Measurements from ENCODE around the gene SIT1. TPM values are rescaled to one million over a fixed set of nuclear protein-coding genes. Genes with fewer than 3 reads are reported as not detected.

The SIT1 gene
- polyA plus RNA-seq, 12 donors, result 0.13 to 2.3 (median 0.20) TPM; not detected in 3

DNA sequence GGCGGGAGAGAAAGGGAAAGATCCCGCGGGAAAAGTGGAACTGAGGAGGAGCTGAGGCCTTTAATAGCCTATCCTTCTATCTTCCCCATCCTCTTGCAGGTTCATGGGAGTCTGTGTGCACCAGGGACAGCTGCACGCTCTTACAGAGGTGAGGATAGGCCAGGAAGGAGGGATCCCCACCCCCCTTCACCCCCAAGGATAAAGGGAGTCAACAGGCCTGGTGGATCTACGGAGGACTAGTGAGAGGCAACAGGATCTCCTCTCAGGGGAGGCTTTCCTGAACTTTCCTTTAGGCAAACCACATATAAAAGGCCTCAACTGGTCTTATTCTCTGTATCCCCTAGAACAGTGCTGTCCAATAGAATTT is 44.6 kb downstream of the SIT1 start:
- DNase-seq, result no peak

DNA sequence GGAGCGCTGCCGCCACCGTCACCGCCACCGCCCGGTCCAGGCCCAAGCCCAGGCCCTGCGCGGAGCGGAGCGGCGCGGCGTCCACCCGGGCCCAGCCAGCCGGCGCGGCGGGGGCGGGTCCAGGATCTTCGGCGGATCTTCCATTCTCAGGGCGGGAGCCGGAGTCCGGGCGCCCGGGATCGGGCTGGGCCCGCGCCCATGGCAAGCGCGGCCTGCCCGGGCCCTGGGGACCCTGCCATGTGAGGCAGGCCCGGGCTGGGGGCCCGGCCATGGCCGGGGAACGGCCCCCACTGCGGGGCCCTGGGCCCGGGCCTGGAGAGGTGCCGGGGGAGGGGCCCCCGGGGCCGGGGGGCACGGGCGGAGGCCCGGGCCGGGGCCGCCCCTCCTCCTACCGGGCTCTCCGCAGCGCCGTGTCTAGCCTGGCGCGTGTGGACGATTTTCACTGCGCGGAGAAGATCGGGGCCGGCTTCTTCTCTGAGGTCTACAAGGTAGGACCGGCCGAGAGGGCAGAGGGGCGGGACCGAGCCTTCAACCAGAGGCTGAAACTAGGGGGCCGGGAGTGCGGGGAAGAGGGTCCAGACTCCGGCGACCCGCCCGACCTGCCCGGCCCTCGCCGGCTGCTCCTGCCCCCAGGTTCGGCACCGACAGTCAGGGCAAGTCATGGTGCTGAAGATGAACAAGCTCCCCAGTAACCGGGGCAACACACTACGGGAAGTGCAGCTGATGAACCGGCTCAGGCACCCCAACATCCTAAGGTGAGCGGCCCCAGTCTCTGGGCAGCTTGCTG is 45.2 kb downstream of the SIT1 start:
- no peak for DNase-seq

DNA sequence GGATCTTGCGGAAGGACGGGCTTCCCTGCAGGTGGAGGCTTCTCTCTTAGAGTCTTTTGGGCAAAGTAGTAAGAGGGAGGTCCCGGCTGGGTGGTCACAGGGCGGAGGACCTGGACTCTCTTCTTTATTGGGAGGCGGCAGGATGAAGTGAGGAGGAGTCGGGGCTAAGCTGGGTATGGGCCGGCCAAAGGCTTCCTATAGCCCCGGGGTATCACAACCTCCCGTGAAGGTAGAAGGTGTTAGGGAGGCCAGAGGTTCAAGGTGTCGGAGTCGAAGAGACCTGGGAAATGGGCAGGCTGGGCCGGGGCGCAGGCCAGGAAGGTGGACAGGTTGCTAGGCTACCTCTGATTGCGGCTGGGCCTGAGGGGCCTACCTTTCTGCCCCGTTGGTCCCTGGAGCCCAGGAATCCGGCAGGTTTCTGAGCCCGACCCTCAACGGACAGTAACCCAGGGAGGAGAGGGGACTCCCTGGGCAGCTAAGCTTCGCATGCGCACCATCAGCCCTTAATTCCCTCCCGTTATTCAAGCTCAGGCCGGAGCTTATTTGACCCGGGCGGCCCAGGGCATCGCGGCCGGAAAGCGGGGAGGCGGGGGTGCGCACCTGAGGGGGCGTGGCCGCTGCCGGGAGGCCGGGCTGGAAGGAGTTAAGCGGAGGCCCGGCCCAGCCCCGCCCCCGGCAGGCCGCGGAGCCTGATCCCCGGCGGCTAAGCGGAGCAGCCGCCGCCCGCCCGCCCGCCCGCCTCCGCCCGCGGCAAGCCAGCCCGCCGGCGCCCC is 46.0 kb downstream of the SIT1 start, which contains the start of gene TESK1:
Gene TESK1, plus strand, starts transcription at position 685 of the 773 bp plus-strand sequence. CDS start 358 bp downstream, outside the sequence.
- DNase-seq, result peak; percentile 51

DNA sequence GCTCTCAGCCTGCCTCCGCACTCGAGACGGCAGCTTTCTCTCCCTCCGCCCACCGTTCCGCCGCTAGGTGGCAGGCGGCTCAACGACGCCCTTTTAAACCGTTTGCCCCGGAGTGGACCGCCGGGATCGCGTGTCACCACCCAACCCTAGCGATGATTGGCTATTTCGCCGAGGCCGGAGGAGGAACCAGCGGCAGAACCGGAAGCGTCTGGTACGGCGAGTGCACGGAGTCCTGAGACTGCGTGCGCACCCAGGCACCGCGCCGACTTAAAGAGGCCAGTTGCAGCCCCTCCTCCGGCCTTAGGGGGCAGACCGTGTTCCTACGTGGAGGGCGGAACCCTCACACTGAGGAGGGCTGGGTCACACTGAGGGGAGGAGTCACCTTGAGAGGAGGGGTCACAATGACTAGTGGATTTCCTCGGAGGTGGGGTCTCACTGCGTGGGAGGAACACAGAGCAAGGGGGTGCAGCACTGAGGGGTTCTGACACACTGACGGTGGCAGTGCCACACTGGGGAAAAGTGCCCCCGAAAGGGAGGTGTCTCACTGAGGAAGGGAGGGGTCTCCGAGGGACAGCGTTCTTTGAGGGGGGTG is 46.6 kb downstream of the SIT1 start:
- DNase-seq, result peak; percentile 100

DNA sequence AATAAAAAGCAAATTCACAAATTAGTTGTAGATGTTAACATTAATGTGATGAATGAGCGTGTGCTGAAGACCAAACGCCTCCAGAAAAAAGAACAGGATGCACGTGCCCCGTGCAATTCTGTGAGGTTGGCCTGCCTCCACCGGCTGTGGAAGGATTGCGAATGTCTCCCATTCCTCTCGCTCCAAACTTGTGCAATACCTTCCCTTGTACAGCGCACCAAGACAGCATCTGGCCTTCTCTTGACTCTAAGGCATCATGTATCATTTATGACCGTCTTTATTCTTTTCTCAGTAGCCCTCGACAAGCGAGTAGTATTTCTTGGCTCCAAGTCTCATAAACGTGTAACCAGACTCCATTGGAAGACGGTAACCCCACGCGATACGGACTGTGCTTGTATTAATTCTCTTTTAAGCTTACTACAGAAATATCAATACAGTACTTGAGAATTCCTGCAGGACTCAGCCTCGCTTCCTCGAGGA is 47.2 kb downstream of the SIT1 start:
- no peak for DNase-seq

DNA sequence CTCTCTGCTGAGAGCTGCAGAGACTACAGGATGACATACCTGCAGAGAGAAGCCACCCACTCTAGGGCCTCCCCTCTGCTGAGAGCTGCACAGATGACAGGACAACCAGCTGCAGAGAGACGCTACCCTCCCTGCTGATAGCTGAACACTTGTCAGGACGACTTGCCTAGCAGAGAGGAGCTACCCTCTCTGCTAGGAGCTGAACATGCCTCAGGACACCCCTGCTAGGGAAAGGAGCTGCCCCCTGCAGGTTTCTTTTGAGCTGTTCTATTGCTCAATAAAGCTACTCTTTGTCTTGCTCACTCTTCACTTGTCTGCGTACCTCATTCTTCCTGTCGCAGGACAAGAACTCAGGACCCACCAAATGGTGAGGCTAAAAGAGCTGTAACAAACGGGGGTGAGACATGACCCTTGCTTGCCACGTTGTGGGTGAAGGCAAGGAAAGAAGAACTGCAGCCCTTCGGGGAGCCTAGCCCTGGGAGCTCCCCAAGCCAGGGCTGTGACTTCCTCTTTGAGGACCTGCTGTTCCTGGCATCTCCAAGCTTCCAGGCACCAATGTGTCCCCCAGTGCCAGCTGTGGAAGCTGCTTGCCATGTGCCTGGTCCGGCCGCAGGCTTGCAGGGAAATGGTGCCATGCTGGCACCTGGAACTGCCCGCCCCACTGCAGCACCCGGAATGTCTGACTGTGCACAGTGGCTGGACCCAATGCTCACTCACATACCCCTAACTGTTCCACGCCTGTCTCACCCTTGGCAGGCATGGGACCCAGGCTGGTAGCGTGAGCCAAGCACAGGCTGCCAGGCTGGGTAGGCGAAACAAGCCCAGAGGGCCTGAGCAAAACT is 50.7 kb downstream of the SIT1 start:
- DNase-seq, result no peak

Other genes starting within 250 kb of the SIT1 start
- 10 to 100 TPM in 11 of 12 donors, not detected in 1; 42.6 to 79.5 (median 60.8) TPM for gene RUSC2, start 160.8 kb downstream of the SIT1 start, polyA plus RNA-seq (ENCODE audit: insufficient read length in 12 of 12)
- gene TESK1, start 45.7 kb downstream of the SIT1 start, polyA plus RNA-seq (ENCODE audit: insufficient read length in 12 of 12), result 10 to 100 TPM in 11 of 12 donors, not detected in 1; 27.1 to 42.8 (median 33.8) TPM
- 1 to 10 TPM in 10 of 12 donors, not detected in 2; 1.0 to 4.8 (median 2.1) TPM for gene CD72, start 32.5 kb downstream of the SIT1 start, polyA plus RNA-seq (ENCODE audit: insufficient read length in 12 of 12)
- not detected for gene RMRP, start 7.1 kb upstream of the SIT1 start, polyA plus RNA-seq (ENCODE audit: insufficient read length in 12 of 12)
- 10 to 100 TPM in 10 of 12 donors, not detected in 2; 12.4 to 21.7 (median 16.1) TPM for gene CCDC107, start 7.4 kb upstream of the SIT1 start, polyA plus RNA-seq (ENCODE audit: insufficient read length in 12 of 12)
- gene ARHGEF39, start 14.3 kb upstream of the SIT1 start, polyA plus RNA-seq (ENCODE audit: insufficient read length in 12 of 12), result 1 to 10 TPM in 11 of 12 donors, not detected in 1; 3.3 to 8.0 (median 5.2) TPM
- gene CA9, start 23.0 kb upstream of the SIT1 start, polyA plus RNA-seq (ENCODE audit: insufficient read length in 12 of 12), result 1 to 10 TPM in 4 of 12 donors, under 1 TPM in 6, not detected in 2; 0.42 to 6.9 (median 0.75) TPM
- over 10,000 TPM in 1 of 12 donors, 1,000 to 10,000 TPM in 11; 1,434 to 10,856 (median 6,506) TPM for gene TPM2, start 39.0 kb upstream of the SIT1 start, polyA plus RNA-seq (ENCODE audit: insufficient read length in 12 of 12)
- 100 to 1,000 TPM in 3 of 12 donors, 10 to 100 TPM in 8, not detected in 1; 83.0 to 108 (median 90.3) TPM for gene TLN1, start 81.3 kb upstream of the SIT1 start, polyA plus RNA-seq (ENCODE audit: insufficient read length in 12 of 12)
- gene CREB3, start 81.7 kb upstream of the SIT1 start, polyA plus RNA-seq (ENCODE audit: insufficient read length in 12 of 12), result 10 to 100 TPM in 11 of 12 donors, not detected in 1; 21.3 to 45.7 (median 24.9) TPM
- 10 to 100 TPM in 11 of 12 donors, not detected in 1; 33.9 to 87.1 (median 55.8) TPM for gene GBA2, start 98.3 kb upstream of the SIT1 start, polyA plus RNA-seq (ENCODE audit: insufficient read length in 12 of 12)
- gene RGP1, start 98.4 kb upstream of the SIT1 start, polyA plus RNA-seq (ENCODE audit: insufficient read length in 12 of 12), result 10 to 100 TPM in 11 of 12 donors, not detected in 1; 15.1 to 21.8 (median 19.8) TPM
- gene MSMP, start 103.3 kb upstream of the SIT1 start, polyA plus RNA-seq (ENCODE audit: insufficient read length in 12 of 12), result 1 to 10 TPM in 1 of 12 donors, under 1 TPM in 1, not detected in 10; 0.98 to 1.4 TPM
- 10 to 100 TPM in 11 of 12 donors, not detected in 1; 14.4 to 30.9 (median 26.3) TPM for gene NPR2, start 140.7 kb upstream of the SIT1 start, polyA plus RNA-seq (ENCODE audit: insufficient read length in 12 of 12)
- gene SPAG8, start 161.3 kb upstream of the SIT1 start, polyA plus RNA-seq (ENCODE audit: insufficient read length in 12 of 12), result 1 to 10 TPM in 10 of 12 donors, not detected in 2; 1.7 to 4.0 (median 2.2) TPM
- gene HINT2, start 164.1 kb upstream of the SIT1 start, polyA plus RNA-seq (ENCODE audit: insufficient read length in 12 of 12), result 10 to 100 TPM in 11 of 12 donors, not detected in 1; 25.7 to 40.7 (median 29.3) TPM
- under 1 TPM in 10 of 12 donors, not detected in 2; 0.07 to 0.62 (median 0.23) TPM for gene FAM221B, start 177.8 kb upstream of the SIT1 start, polyA plus RNA-seq (ENCODE audit: insufficient read length in 12 of 12)
- gene TMEM8B, start 178.3 kb upstream of the SIT1 start, polyA plus RNA-seq (ENCODE audit: insufficient read length in 12 of 12), result 10 to 100 TPM in 11 of 12 donors, not detected in 1; 12.0 to 33.1 (median 22.2) TPM
- gene OR13J1, start 219.5 kb upstream of the SIT1 start, polyA plus RNA-seq (ENCODE audit: insufficient read length in 12 of 12), result under 1 TPM in 4 of 12 donors, not detected in 8; 0.13 to 0.31 (median 0.17) TPM